H1 (cell line): ENCODE data around the gene KRT6C. TPM values are rescaled to one million over a fixed set of nuclear protein-coding genes. Genes with fewer than 3 reads are reported as not detected.

Experiments used
- CTCF ChIA-PET: fragments of 300-600 bp; sonication (Branson Sonifier 250); formaldehyde crosslinking; loops from one replicate; lab custom pipeline; 2021; ENCODE audit not compliant: partially characterized antibody; lab: Charles Lee
- POLR2A ChIA-PET: fragments of 300-600 bp; sonication (Branson Sonifier 250); formaldehyde crosslinking; loops from one replicate; lab custom pipeline; 2021; ENCODE audit warnings: inconsistent platforms; ENCODE audit not compliant: partially characterized antibody; lab: Charles Lee
- DNase-seq, 2 experiments: peaks; one replicate each; pipeline versions ENCODE4 v3.0.0 to v3.0.0-alpha.2; 2010 to 2022; ENCODE audit warnings: low spot score in 2 of 2, low read depth in 1 of 2, mixed read lengths in 1 of 2
- FAIRE-seq: peaks from 2 replicates; lab custom pipeline; 2011; peaks lifted over from hg19 to GRCh38; lab: Jason Lieb, UNC
- H2AFZ ChIP-seq: 2 replicates; pipeline ENCODE4 v1.8.1; 2012; ENCODE audit warnings: low read length, inconsistent platforms
- H2AK5ac ChIP-seq: 2 replicates; pipeline ENCODE4 v1.6.1; 2013; ENCODE audit warnings: low read depth, low read length
- H2BK120ac ChIP-seq: replicated peaks from 2 replicates; pipeline ENCODE3; 2013; ENCODE audit warnings: low read depth, low read length, inconsistent platforms
- H2BK12ac ChIP-seq: 2 replicates; pipeline ENCODE4 v1.6.1; 2013; ENCODE audit warnings: low read depth, low read length
- H2BK15ac ChIP-seq: 2 replicates; pipeline ENCODE4 v1.6.1; 2013; ENCODE audit warnings: low read length
- H2BK20ac ChIP-seq: 2 replicates; pipeline ENCODE4 v1.6.1; 2013; ENCODE audit warnings: low read length
- H2BK5ac ChIP-seq: 2 replicates; pipeline ENCODE4 v1.6.1; 2013; ENCODE audit warnings: low read depth, low read length
- H3K14ac ChIP-seq: 2 replicates; pipeline ENCODE4 v1.6.1; 2013; ENCODE audit warnings: inconsistent platforms; ENCODE audit not compliant: insufficient read length
- H3K18ac ChIP-seq: 2 replicates; pipeline ENCODE4 v1.6.1; 2013; ENCODE audit warnings: low read length; ENCODE audit errors: extremely low read depth
- H3K23ac ChIP-seq: 2 replicates; pipeline ENCODE4 v1.6.1; 2013; ENCODE audit warnings: inconsistent platforms; ENCODE audit not compliant: insufficient read length
- H3K23me2 ChIP-seq: 2 replicates; pipeline ENCODE4 v1.6.1; 2013; ENCODE audit warnings: low read depth, low read length
- H3K27ac ChIP-seq: 2 replicates; pipeline ENCODE4 v1.6.1; 2011; ENCODE audit warnings: low read depth, low read length, inconsistent platforms
- H3K27me3 ChIP-seq, 4 experiments: replicated peaks in 1 of 4; 1 replicate in 1 of 4; 2 replicates in 3 of 4; pipeline versions ENCODE4 v1.6.1 to v1.8.1; 2011 to 2013; ENCODE audit warnings: low read length in 3 of 4, mild to moderate bottlenecking in 3 of 4, inconsistent platforms in 2 of 4, mixed read lengths in 2 of 4, moderate library complexity in 1 of 4; ENCODE audit not compliant: control insufficient read depth in 3 of 4, insufficient read depth in 3 of 4; ENCODE audit errors: extremely low read depth in 1 of 4
- H3K36me3 ChIP-seq, 4 experiments: 2 replicates each; pipeline versions ENCODE4 v1.6.1 to v1.8.1; 2011 to 2013; ENCODE audit warnings: mild to moderate bottlenecking in 4 of 4, low read length in 3 of 4, moderate library complexity in 2 of 4, control low read depth in 1 of 4, inconsistent platforms in 1 of 4; ENCODE audit not compliant: insufficient read depth in 4 of 4, control insufficient read depth in 2 of 4
- H3K4ac ChIP-seq: replicated peaks from 2 replicates; pipeline ENCODE3; 2013; ENCODE audit warnings: low read length, low read depth, mixed read lengths, inconsistent platforms; ENCODE audit not compliant: insufficient read length
- H3K4me1 ChIP-seq, 4 experiments: replicated peaks in 1 of 4; 1 replicate in 1 of 4; 2 replicates in 3 of 4; pipeline versions ENCODE4 v1.6.1 to v1.8.1; 2011 to 2013; ENCODE audit warnings: low read length in 3 of 4, inconsistent platforms in 2 of 4, mixed read lengths in 1 of 4; ENCODE audit not compliant: insufficient read depth in 4 of 4, control insufficient read depth in 3 of 4
- H3K4me2 ChIP-seq, 2 experiments: 2 replicates each; pipeline versions ENCODE4 v1.6.1 to v1.8.1; 2011 to 2013; ENCODE audit warnings: low read depth in 2 of 2, low read length in 2 of 2, control low read depth in 1 of 2, inconsistent platforms in 1 of 2, mild to moderate bottlenecking in 1 of 2; ENCODE audit not compliant: insufficient read depth in 1 of 2
- H3K4me3 ChIP-seq, 4 experiments: fragments of 200-600, 300-600 bp in 1 of 4; sonication (generic), shearing (Covaris generic), sonication (Bioruptor Twin) in 1 of 4; 2 replicates each; pipeline versions ENCODE4 v1.5.1 to v1.8.1; 2011 to 2016; ENCODE audit warnings: low read length in 4 of 4, low read depth in 3 of 4, control low read depth in 2 of 4, inconsistent platforms in 2 of 4, mild to moderate bottlenecking in 2 of 4, mixed read lengths in 1 of 4, moderate library complexity in 1 of 4; ENCODE audit not compliant: insufficient read depth in 2 of 4; ENCODE audit errors: extremely low read depth in 1 of 4
- H3K56ac ChIP-seq: replicated peaks from 2 replicates; pipeline ENCODE3; 2013; ENCODE audit warnings: low read depth, mild to moderate bottlenecking, mixed read lengths, low read length, inconsistent platforms; ENCODE audit not compliant: insufficient read length
- H3K79me1 ChIP-seq: 2 replicates; pipeline ENCODE4 v1.6.1; 2013; ENCODE audit warnings: low read depth, low read length, control low read depth
- H3K79me2 ChIP-seq, 2 experiments: 2 replicates each; pipeline versions ENCODE4 v1.6.1 to v1.8.1; 2012 to 2013; ENCODE audit warnings: low read length in 2 of 2, mild to moderate bottlenecking in 2 of 2, inconsistent platforms in 1 of 2; ENCODE audit not compliant: insufficient read depth in 2 of 2, control insufficient read depth in 1 of 2
- H3K9ac ChIP-seq, 4 experiments: replicated peaks in 1 of 4; 1 replicate in 1 of 4; 2 replicates in 3 of 4; pipeline versions ENCODE4 v1.6.1 to v1.8.1; 2011 to 2013; ENCODE audit warnings: low read depth in 3 of 4, low read length in 3 of 4, control low read depth in 2 of 4, mild to moderate bottlenecking in 2 of 4, moderate library complexity in 2 of 4, inconsistent platforms in 1 of 4; ENCODE audit errors: extremely low read depth in 1 of 4
- H3K9me3 ChIP-seq, 2 experiments: 2 replicates each; pipeline versions ENCODE4 v1.6.1 to v1.8.1; 2012 to 2013; ENCODE audit warnings: mild to moderate bottlenecking in 2 of 2, moderate library complexity in 2 of 2, control low read depth in 1 of 2, inconsistent platforms in 1 of 2, low read depth in 1 of 2, low read length in 1 of 2, mixed read lengths in 1 of 2; ENCODE audit not compliant: insufficient read depth in 2 of 2
- H4K20me1 ChIP-seq, 2 experiments: replicated peaks in 1 of 2; 2 replicates each; pipeline versions ENCODE3 to v1.8.1; 2011 to 2013; ENCODE audit warnings: inconsistent platforms in 2 of 2, low read length in 2 of 2, mild to moderate bottlenecking in 1 of 2; ENCODE audit not compliant: insufficient read depth in 2 of 2, control insufficient read depth in 1 of 2
- H4K5ac ChIP-seq: 2 replicates; pipeline ENCODE4 v1.6.1; 2013; ENCODE audit warnings: low read length, low read depth, mixed read lengths, inconsistent platforms; ENCODE audit not compliant: insufficient read length
- H4K8ac ChIP-seq: 2 replicates; pipeline ENCODE4 v1.8.0; 2013; ENCODE audit warnings: mild to moderate bottlenecking, moderate library complexity, low read length, inconsistent platforms; ENCODE audit not compliant: insufficient read depth; ENCODE audit errors: extremely low read depth
- H4K91ac ChIP-seq: replicated peaks from 2 replicates; pipeline ENCODE3; 2013; ENCODE audit warnings: low read length, mixed read lengths, inconsistent platforms; ENCODE audit not compliant: insufficient read length
- HDAC2 ChIP-seq, 2 experiments: fragments of 300-600 bp in 1 of 2; sonication (generic) in 1 of 2; IDR thresholded peaks; 2 replicates each; pipeline ENCODE4 v1.6.1; 2011 to 2012; ENCODE audit warnings: low read depth in 2 of 2, low read length in 2 of 2, mild to moderate bottlenecking in 2 of 2, moderate library complexity in 2 of 2, borderline replicate concordance in 1 of 2, inconsistent platforms in 1 of 2
- KDM5A ChIP-seq: fragments of 200-600 bp; IDR thresholded peaks from 2 replicates; pipeline ENCODE4 v1.7.1; 2012; ENCODE audit warnings: mild to moderate bottlenecking, low read length, inconsistent platforms, mixed read lengths
- NRF1 ChIP-seq: IDR thresholded peaks from 2 replicates; pipeline ENCODE4 v1.6.1; 2011; ENCODE audit warnings: mild to moderate bottlenecking, low read depth, low read length, improper control_type of control experiment
- SRF ChIP-seq: IDR thresholded peaks from 2 replicates; pipeline ENCODE4 v1.6.1; 2011; ENCODE audit warnings: mild to moderate bottlenecking, low read depth, low read length, moderate library complexity
- WGBS, 2 experiments: shearing (Covaris generic) in 1 of 2; methylation state at CpG; one replicate each; pipeline versions ENCODE4 v1.1.6 to v1.1.7; 2013 to 2015; ENCODE audit warnings: low lambda C conversion rate in 2 of 2, mixed read lengths in 2 of 2, inconsistent platforms in 1 of 2, low coverage in 1 of 2, missing lambda C conversion rate in 1 of 2; ENCODE audit not compliant: insufficient replicate concordance in 2 of 2, insufficient coverage in 1 of 2, insufficient read length in 1 of 2; ENCODE audit errors: extremely low coverage in 1 of 2, missing lambda C conversion rate in 1 of 2; 5-methylcytosine and 5-hydroxymethylcytosine counted together
- polyA plus RNA-seq, 7 experiments: library from polyadenylated mRNA; depleted of rRNA in 3 of 7; stranded (reverse) in 5 of 7; unstranded in 2 of 7; fragments of >200 nt in 5 of 7; fragments of 200-250 nt in 2 of 7; gene quantifications; 1 replicate in 5 of 7; 2 replicates in 1 of 7; 4 replicates in 1 of 7; pipeline versions ENCODE4 v1.2.1 to v1.2.3, GENCODE V29; 2011 to 2013; ENCODE audit warnings: missing spikeins in 2 of 7, mixed read lengths in 2 of 7
- total RNA-seq: library from RNA; stranded (reverse); fragmentation: NEBNext Ultra II Directional; extraction: Animal tissue kit (Norgen Biotek cat#: 25700); gene quantifications from 2 replicates; pipeline ENCODE4 v1.2.1, GENCODE V29; 2021

The KRT6C gene
- total and polyA plus RNA-seq, 2 of the 8 experiments (the other 6 are each of a cell fraction or from before 2014, with no cell fraction given), result not detected

DNA sequence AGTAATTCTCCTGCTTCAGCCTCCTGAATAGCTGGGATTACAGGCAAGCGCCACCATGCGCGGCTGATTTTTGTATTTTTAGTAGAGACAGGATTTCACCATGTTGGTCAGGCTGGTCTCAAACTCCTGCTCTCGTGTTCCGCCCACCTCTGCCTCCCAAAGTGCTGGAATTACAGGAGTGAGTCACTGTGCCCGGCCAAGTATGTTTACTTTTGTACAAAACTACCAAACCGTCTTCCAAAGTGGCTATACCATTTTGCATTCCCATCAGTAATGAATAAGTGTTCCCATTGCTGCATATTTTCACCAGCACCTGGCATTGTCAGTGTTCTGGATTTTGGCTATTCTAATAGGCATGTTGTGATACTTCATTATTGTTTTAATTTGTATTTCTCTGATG, 27.9 kb upstream of the KRT6C start:
- H3K23me2 ChIP-seq, result no peaks in the 10 kb centered on the region; the same call in 1 of the 2 replicates
- H3K23ac ChIP-seq, result no peak overlapping the region
- H2BK15ac ChIP-seq, result no peak overlapping the region
- H2BK120ac ChIP-seq, result no peak overlapping the region
- H3K4me1 ChIP-seq, result peaks cover 0 to 4% (median 1%) of the 10 kb centered on the region in 4 experiments; a peak in 3 of 7 replicates
- no peak overlapping the region for H2AK5ac ChIP-seq
- H4K8ac ChIP-seq, result no peak overlapping the region
- H3K79me1 ChIP-seq, result no peaks in the 10 kb centered on the region
- DNase-seq, result no peak
- no peak overlapping the region for H3K4me2 ChIP-seq
- TF ChIP-seq KDM5A (no peak), NRF1 (no peak), HDAC2 (IDR thresholded peaks at IDR 0.05; ENCODE audit: borderline replicate concordance in 1 of 2, low read depth in 2 of 2, low read length in 2 of 2) (no peak), SRF (no peak)
- H3K4me3 ChIP-seq, result no peak overlapping the region
- no peak overlapping the region for H3K14ac ChIP-seq
- no peak overlapping the region for H3K9ac ChIP-seq
- no peak overlapping the region for H4K91ac ChIP-seq
- 87% methylated on average over 7 of the region's 7 CpGs; no CpG with 5 or more reads in 1 of the 2 experiments for WGBS, 2 experiments
- CTCF ChIA-PET, result interaction anchor here (1.1 to 3.1 kb wide), 3 partner anchors 13 to 106 kb away, joined by 3 to 20 read pairs (median 3); no protein-coding TSS in a partner anchor
- H3K79me2 ChIP-seq, result no peaks in the 10 kb centered on the region
- H3K56ac ChIP-seq, result no peak overlapping the region
- H2BK12ac ChIP-seq, result no peak overlapping the region
- H3K27me3 ChIP-seq, result no peaks in the 10 kb centered on the region; a peak in 1 of 7 replicates
- H4K5ac ChIP-seq, result no peak overlapping the region
- no peaks in the 10 kb centered on the region for H3K9me3 ChIP-seq
- H2BK20ac ChIP-seq, result no peak overlapping the region
- POLR2A ChIA-PET, result no interaction called here
- H3K4ac ChIP-seq, result no peak overlapping the region
- no peak for FAIRE-seq
- no peak overlapping the region for H3K18ac ChIP-seq
- H2AFZ ChIP-seq, result no peak overlapping the region
- no peaks in the 10 kb centered on the region for H3K36me3 ChIP-seq
- no peaks in the 10 kb centered on the region for H4K20me1 ChIP-seq
- no peak overlapping the region for H3K27ac ChIP-seq
- H2BK5ac ChIP-seq, result no peak overlapping the region
